Measurements from ENCODE around the gene HSPA12B.
"Not testable (repeated sequence)": the region's sequence is repeated elsewhere in the genome, so short reads cannot be mapped to it uniquely, and the experiment has no call there.

Gene HSPA12B

DNA sequence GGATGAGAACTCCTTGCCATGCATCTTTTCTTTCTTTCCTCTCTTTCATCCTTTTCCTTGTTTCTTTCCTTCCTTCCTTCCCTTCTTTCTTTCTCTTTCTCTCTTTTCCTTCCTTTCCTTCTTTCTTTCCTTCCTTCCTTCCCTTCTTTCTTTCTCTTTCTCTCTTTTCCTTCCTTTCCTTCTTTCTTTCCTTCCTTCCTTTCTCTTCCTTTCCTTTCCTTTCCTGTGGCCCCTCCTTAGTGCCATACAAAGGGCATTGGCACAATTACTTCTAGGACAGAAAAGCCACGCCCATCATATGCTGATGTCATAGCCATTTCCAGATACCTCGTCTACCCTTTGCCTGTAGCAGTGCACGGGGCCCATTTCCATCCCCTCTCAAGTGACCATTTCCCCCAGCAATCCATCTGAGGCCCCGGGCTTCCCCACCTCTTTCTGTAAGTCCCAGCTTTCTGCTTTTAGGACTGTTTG lies 56.2 kb downstream of the HSPA12B start:
- in situ Hi-C loops (cut with HindIII; ENCODE audit: low sequenced_read_pairs): no loop called here
- TF ChIP-seq CTCF (IDR thresholded peaks at IDR 0.05; ENCODE audit: low read depth, low read length, missing control alignments): no peak
- DNase-seq (ENCODE audit: low read depth): no peak
- no peak overlapping the region for H3K4me3 ChIP-seq (ENCODE audit: low read depth, low read length)

- H3K4me3 ChIP-seq (ENCODE audit: low read depth, low read length); DNase-seq (ENCODE audit: low read depth); in situ Hi-C loops (cut with HindIII; ENCODE audit: low sequenced_read_pairs): not testable (repeated sequence)
These were observed 56.7 kb downstream of the HSPA12B start for GRCh38 chr20:3789201-3789600.

GRCh38 chr20:3794168-3794567 lies 61.7 kb downstream of the HSPA12B start:
- DNase-seq (ENCODE audit: low read depth); H3K4me3 ChIP-seq (ENCODE audit: low read depth, low read length); in situ Hi-C loops (cut with HindIII; ENCODE audit: low sequenced_read_pairs): not testable (repeated sequence)

DNA sequence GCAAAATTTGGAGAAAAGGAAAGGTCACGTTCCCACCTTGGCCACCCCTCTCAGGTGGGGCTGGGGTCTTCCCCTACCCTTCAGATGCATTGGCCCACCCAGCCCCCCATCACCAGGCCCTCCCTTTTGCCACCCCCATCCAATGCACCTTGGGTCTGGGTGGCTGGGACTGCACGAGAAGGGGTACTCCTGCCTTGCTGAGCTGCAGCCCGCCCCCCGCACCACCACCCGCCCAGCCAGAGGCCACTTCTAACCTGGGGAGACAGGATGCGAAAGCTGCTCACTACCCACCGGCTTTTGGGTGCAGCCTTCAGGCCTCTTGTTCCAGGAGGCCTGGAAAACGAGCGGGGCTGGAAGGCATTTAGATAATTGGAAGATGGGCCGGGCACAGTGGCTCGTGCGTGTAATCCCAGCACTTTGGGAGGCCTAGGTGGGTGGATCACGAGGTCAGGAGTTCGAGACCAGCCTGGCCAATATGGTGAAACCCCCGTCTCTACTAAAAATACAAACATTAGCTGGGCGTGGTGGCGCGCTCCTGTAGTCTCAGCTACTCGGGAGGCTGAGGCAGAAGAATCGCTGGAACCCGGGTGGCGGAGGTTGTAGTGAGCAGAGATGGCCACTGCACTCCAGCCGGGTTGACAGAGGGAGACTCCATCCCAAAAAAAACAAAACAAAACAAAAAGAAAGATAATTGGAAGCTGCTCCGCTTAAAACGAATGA lies 62.4 kb downstream of the HSPA12B start:
- H3K4me3 ChIP-seq (ENCODE audit: low read depth, low read length): peak overlapping the region; percentile 58
- in situ Hi-C loops (cut with HindIII; ENCODE audit: low sequenced_read_pairs): no loop called here
- TF ChIP-seq CTCF (IDR thresholded peaks at IDR 0.05; ENCODE audit: low read depth, low read length, missing control alignments): no peak
- DNase-seq (ENCODE audit: low read depth): no peak

DNA sequence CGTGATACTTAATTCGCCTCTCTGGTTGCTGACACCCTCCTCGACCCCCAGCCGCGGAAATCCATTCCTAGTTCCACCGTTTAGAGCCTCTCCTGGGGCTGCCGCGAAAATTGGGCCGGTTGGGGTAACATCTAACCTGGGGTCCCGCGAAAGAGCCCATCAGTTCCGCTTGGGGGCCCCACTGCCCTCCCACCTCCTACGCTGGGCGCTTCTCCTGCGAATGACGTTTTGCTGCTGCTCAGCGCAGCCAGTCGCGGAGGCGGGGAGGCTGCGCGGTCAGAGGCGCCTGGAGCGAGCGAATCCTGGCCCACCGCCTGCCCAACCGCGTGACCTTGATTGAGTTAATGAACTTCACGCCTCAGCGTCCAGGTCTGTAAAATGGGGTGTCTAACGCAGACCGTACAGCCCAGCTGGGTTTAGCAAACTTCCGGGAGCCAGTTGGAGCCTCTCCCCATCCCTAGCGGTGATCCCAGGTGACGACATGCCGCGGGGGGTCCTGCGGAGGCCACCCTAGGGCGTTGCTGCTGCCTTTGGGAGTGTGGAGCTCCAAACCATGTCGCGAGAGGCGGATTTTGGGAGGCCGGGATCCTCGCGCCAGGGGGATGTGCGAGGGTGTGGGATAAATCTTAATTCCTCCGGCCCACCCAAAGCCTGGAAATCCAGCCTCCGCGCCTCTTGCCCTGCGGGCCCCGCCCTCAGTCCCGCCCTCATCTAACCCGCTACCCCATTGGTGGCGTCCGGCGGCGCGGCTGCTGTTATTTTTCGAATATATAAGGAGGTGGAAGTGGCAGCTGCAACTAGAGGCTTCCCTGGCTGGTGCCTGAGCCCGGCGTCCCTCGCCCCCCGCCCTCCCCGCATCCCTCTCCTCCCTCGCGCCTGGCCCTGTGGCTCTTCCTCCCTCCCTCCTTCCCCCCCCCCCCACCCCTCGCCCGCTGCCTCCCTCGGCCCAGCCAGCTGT lies 63.3 kb downstream of the HSPA12B start, which contains the start of gene CDC25B:
TSS of gene CDC25B (plus strand) at position 800 of the 958 bp plus-strand sequence. CDS start 222 bp downstream, outside the sequence.
- DNase-seq (ENCODE audit: low read depth): peak; percentile 66
- peak within 1 kb of the TSS; percentile 58 for H3K4me3 ChIP-seq (ENCODE audit: low read depth, low read length)
- in situ Hi-C loops (cut with HindIII; ENCODE audit: low sequenced_read_pairs): no loop called here
- TF ChIP-seq CTCF (IDR thresholded peaks at IDR 0.05; ENCODE audit: low read depth, low read length, missing control alignments): peak; percentile 46

DNA sequence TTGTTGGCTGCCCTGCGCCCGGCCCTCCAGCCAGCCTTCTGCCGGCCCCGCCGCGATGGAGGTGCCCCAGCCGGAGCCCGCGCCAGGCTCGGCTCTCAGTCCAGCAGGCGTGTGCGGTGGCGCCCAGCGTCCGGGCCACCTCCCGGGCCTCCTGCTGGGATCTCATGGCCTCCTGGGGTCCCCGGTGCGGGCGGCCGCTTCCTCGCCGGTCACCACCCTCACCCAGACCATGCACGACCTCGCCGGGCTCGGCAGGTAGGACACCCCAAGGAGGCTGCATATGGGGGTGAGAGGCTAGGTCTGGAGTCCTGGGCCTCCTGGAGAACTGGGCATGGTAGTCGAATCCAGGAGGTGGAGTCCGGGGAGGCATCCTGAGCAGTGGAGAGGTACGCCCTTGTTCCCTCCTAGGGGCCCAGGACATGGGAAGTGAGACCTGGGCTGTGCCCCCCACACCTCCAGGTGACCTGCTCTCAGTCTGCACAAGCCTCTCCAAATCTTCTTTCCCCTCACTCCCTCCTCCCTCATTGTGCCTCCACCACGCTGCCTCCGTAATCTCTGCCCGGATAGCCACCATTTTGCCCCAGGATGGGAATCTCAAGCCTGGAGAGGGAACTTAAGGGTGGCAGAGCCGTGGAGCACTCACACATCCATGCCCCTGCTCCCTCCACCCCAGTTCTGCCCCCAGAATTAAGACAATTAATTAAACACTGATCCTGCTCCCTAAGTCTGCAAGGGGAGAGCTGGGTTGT lies 64.2 kb downstream of the HSPA12B start:
- DNase-seq (ENCODE audit: low read depth): no peak
- peak overlapping the region; percentile 58 for H3K4me3 ChIP-seq (ENCODE audit: low read depth, low read length)
- in situ Hi-C loops (cut with HindIII; ENCODE audit: low sequenced_read_pairs): no loop called here
- no peak for TF ChIP-seq CTCF (IDR thresholded peaks at IDR 0.05; ENCODE audit: low read depth, low read length, missing control alignments)

DNA sequence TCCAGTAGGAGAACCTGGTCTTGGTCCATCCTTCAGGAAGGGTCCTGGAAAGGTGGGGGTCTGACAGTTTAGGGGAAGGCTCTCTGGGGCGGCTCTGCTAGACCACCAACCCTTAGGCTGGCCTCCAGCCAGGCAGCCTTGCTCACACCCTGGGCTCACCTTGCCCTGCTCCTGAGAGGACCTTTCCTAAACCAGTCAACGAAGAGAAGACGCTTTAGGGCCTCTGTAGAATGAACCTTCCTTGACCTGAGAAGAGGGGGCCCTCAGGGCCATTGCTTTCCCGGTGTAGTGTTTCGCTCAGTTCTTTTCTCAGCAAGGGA lies 64.7 kb downstream of the HSPA12B start:
- no peak for DNase-seq (ENCODE audit: low read depth)
- in situ Hi-C loops (cut with HindIII; ENCODE audit: low sequenced_read_pairs): no loop called here
- TF ChIP-seq CTCF (IDR thresholded peaks at IDR 0.05; ENCODE audit: low read depth, low read length, missing control alignments): no peak
- peak overlapping the region; percentile 58 for H3K4me3 ChIP-seq (ENCODE audit: low read depth, low read length)

All from astrocyte of the cerebellum (primary cell).